ENCODE measurements around the gene FBXW2.

The FBXW2 gene

DNA sequence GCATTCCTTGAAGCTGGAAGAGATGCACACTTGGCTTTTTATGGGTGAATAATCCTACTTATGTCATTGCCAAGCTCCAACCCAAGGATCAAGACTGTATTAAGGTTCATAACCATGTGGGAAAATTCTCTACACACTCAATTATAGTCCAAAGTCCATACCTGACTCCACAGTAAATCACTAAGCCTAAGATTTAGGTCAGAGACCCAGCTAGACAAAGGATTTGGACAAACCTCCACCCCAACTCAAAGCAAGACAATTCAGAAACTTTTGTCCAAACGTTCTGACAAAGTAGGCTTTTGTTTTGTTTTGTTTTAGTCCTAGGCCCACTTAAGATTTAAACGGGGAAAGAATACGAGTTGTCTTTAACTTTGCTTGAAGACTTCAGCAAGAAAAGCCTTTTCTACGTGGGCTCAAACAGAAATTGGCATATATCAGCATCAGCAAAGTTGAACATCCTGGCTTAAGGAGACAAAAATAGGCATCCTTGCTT is 80.6 kb downstream of the FBXW2 start:
- no peak for DNase-seq

DNA sequence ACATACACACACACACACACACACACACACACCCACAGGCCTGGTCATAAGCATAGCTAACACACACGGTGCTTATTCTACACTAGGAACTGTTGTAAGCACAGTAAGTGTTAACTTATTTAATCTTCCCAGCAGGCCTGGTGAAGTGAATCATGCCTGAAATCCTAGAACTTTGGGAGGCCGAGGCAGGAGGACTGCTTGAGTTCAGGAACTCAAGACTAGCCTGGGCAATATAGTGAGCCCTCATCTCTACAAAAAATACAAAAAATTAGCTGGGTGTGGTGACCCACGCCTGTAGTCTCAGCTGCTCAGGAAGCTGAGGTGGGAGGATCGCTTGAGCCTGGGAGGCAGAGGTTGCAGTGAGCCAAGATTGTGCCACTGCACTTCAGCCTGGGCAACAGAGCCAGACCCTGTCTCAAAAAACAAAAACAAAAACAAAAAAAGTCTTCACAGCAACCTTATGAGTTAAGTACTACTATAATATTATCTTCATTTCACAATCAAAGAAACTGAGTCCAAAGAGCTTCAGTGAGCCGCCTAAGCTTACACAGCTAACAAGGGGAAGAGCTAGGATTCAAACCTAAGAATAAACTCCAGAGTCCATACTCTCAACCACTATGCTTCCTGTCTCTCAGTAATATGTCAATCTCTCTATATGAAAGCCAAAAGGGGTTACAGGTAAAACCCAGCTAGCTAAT is 81.2 kb downstream of the FBXW2 start:
- DNase-seq = no peak

GRCh38 chr9:120711354-120711753 is 81.9 kb downstream of the FBXW2 start:
- DNase-seq = no peak

DNA sequence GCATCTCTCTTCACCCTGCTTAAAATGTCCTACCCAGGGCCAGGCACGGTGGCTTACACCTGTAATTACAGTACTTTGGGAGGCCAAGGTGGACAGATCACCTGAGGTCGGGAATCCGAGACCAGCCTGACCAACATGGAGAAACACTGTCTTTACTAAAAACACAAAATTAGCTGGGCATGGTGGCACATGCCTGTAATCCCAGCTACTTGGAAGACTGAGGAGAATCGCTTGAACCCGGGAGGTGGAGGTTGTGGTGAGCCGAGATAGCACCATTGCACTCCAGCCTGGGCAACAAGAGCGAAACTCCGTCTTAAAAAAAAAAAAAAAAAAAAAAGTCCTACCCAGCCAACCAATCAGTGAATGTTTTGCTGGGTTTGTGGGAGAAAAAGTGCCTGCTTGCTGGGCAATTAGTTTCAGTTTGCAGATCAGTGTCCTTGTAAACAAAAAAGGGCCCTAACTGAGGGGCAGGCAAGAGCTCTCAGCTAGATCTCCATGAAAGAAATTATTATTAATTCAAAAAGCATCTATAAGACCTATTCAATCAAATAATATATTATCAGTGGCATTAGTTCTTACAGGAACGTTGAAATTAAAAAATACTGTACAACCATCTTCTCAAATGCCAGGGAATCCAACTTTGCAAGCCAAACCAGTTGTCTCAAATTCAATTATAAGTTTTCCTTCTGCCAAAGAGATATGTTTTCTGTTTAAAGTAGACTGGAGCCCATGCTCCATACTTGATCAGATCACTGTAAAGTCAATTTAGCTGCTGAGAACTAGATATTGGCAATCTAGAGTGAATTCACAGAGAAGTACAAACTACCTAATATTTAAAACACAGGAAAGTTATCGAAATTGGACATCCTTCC is 82.9 kb downstream of the FBXW2 start:
- no peak for DNase-seq

DNA sequence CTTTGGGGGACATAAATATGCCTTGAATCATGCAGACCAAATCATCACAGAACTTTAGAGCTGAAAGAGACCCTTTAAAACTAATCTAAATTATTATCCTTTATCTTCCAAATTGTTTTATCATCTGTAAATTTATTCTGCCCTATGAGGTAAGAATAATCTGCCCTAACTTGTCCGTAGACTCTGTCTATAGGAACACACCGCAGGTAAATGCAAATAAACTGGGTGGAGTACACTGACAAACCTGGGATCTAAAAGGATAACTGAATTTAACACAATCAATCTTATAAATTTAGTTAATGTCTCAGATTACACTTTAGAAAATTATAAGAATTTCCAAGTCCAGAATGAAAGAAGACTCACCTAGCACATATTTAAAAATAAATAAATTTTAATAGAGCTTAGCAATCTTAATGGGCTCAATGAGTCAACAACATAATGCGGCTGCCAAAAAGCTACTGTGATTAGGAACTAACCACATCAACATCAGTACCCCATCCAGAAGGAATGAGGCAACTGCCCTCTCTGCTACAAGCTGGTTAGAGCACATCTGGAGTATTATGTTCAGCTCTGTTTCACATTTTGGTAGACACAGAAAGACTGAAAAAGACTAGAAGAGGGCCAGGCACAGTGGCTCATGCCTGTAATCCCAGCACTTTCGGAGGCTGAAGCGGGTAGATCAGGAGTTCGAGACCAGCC is 84.5 kb downstream of the FBXW2 start:
- no peak for DNase-seq

DNA sequence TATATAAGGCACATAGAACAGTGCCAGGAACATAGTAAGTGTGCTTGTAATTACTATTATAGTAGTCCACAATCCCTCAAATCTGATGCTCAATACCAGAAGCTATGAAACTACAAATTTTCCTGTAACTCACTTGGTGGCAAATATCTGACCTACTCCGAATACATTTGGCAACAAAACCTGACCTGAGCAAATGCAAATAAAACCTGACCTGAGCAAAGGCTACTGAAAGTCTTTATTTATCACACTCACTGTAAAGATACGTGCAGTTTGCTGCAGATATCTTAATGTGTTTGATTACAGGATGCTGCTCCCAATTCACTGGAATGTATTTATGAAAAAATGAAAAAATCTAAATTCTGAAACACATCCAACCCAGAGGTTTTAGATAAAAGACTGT is 86.0 kb downstream of the FBXW2 start:
- no peak for DNase-seq

Measured in SHP77 (cell line).